Measurements from ENCODE around the gene SSTR3.
A peak's percentile ranks its signal among the peaks of the same experiment; 100 is the strongest.
"Not testable (repeated sequence)": the region's sequence is repeated elsewhere in the genome, so short reads cannot be mapped to it uniquely, and the experiment has no call there.

SSTR3 gene

DNA sequence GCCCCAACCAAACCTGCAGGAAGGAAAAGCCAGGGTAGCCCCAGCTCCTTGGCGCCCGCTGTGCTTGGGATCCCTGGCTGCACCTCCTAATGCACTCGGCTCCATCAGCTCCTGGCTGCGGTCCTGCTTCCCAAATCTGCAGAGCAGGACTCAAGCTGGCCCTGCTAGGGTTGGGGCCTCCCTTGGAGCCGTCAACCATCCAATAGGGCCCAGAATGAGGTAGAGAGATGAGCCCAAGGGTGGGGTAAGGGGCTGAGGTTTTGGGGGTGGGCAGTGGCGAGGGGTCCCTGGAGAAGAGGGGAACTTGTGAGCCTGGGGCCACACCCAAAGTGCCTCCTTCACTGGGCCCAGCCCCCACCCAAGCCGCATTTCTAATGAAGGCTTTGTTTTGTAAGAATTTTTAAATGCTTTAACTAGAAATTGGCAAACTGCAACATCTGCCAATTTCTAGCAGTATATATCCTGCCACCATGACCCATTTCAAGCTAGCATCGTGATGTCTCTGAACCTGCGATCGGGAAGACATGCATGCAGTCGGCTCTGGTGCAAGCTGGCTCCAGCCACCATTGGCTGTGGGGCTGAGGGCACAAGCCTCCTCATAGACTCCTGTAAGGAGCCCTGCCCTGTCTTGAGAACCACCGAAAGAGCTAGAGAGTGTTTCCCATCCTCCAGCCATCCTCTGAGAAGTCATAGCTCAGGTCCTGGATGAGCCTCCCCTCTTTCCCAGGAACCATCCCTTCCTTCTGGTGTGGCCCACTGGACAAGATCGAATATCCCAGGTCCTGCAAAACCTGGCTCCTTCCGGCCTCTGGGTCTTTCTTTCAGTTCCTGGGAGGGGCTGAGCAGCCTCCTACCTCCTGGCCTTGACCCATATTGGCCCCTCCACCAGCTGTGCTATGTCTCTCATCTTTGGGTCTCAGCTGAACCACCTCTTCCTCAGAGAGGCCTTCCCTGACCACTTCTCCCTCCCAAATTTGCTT, 39.7 kb downstream of the SSTR3 start:
- FAIRE-seq (no peak), DNase-seq (ENCODE audit: insufficient read length) (no peak)

GRCh38 chr22:37171662-37172061, 40.6 kb downstream of the SSTR3 start:
- DNase-seq (ENCODE audit: insufficient read length): no peak
- TF ChIP-seq TAF1 (IDR thresholded peaks at IDR 0.05; ENCODE audit: borderline replicate concordance, low read depth, low read length) (no peak), POLR2A (IDR thresholded peaks at IDR 0.05; ENCODE audit: low read depth, low read length) (no peak), POLR2AphosphoS5 (IDR thresholded peaks at IDR 0.05; ENCODE audit: low read depth, low read length) (no peak)
- no peak for FAIRE-seq

More for the DNA sequence above, 39.7 kb downstream of the SSTR3 start:
- TF ChIP-seq POLR2AphosphoS5 (IDR thresholded peaks at IDR 0.05; ENCODE audit: low read depth, low read length) (no peak), POLR2A (IDR thresholded peaks at IDR 0.05; ENCODE audit: low read depth, low read length) (no peak), TAF1 (IDR thresholded peaks at IDR 0.05; ENCODE audit: borderline replicate concordance, low read depth, low read length) (no peak)

DNA sequence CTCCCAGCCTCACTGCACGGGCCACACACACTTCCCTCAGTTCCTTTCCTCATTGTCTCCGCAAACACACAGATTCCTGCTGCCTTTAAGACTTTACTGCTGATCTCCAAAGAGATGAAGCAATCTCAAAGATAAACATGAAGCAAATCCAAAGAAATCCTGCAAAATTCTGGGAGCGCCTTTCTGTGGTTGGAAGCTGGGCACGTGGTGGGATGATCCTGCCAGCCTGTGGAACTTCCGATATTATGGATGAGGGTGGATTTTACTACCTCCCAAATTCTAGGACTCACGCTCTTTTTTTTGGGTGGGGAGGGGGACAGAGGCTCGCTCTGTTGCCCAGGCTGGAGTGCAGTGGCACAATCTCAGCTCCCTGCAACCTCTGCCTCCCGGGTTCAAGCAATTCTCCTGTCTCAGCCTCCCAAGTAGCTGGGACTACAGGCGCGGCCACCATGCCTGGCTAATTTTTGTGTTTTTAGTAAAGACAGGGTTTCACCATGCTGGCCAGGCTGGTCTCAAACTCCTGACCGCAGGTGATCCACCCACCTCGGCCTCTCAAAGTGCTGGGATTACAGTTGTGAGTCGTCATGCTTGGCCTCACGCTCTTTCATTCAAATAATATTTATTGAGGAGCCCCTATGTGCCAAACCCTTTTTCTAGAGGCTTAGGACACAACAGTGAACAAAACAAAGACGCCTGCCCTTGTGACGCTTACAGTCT, 41.4 kb downstream of the SSTR3 start:
- FAIRE-seq; DNase-seq (ENCODE audit: insufficient read length): not testable (repeated sequence)

DNA sequence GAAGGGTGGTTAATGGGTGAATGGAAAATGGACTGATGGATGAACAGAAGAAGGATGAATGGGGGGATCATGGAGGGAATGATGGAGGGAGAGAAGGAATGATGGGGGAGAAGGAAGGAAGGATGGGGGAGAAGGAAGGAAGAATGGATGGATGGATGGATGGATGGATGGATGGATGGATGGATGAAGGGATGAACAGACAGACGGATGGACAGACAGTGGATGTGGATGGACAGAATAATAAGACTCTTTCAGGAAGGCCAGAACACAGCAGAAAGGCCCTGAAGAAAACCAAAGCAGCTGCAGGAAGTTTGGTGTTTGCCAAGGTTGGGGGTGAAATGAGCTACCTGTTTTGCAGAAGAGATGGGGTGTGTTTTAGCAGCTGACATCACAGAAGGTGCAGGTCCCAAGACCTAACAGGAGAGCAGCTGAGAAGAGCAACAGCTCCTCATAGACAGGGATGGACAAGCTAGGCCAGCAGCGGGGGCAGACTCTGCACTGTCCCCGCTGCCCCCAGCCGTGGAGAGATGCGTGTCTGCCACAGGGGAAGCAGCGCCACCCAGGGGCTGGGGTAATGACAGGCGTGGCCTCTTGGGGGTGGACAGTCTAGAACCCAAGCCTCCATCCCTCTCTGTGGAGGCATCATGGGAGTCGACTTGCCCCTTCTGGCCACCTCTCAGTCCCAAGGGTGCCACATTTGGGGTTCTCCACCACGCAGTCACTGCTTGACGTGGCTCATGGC, 42.2 kb downstream of the SSTR3 start:
- no peak for FAIRE-seq
- DNase-seq (ENCODE audit: insufficient read length): no peak
- TF ChIP-seq TAF1 (IDR thresholded peaks at IDR 0.05; ENCODE audit: borderline replicate concordance, low read depth, low read length): no peak
- TF ChIP-seq POLR2AphosphoS5 (IDR thresholded peaks at IDR 0.05; ENCODE audit: low read depth, low read length): no peak
- TF ChIP-seq POLR2A (IDR thresholded peaks at IDR 0.05; ENCODE audit: low read depth, low read length): no peak

DNA sequence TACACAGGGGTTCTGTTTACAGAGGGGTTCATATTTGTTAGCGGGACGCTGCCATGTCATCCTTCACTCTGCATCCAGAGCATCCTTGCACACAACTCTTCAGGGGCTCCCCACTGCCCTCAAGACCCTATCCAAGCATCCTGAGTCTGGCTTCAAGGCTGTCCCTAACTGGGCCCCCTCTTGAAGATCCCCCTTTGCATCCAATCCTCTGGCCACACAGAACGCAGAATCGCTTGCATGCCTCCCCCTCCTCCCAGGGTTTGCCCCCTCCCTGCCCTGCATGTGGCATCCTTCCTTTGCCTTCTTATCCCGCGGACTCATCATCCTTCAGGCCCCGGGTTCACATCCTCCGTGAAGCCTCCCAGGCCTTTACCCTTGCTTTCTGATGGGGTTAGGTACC, 42.9 kb downstream of the SSTR3 start:
- DNase-seq (ENCODE audit: insufficient read length) (no peak), FAIRE-seq (no peak)
- no peak for TF ChIP-seq TAF1 (IDR thresholded peaks at IDR 0.05; ENCODE audit: borderline replicate concordance, low read depth, low read length)
- TF ChIP-seq POLR2A (IDR thresholded peaks at IDR 0.05; ENCODE audit: low read depth, low read length): no peak
- TF ChIP-seq POLR2AphosphoS5 (IDR thresholded peaks at IDR 0.05; ENCODE audit: low read depth, low read length): no peak

DNA sequence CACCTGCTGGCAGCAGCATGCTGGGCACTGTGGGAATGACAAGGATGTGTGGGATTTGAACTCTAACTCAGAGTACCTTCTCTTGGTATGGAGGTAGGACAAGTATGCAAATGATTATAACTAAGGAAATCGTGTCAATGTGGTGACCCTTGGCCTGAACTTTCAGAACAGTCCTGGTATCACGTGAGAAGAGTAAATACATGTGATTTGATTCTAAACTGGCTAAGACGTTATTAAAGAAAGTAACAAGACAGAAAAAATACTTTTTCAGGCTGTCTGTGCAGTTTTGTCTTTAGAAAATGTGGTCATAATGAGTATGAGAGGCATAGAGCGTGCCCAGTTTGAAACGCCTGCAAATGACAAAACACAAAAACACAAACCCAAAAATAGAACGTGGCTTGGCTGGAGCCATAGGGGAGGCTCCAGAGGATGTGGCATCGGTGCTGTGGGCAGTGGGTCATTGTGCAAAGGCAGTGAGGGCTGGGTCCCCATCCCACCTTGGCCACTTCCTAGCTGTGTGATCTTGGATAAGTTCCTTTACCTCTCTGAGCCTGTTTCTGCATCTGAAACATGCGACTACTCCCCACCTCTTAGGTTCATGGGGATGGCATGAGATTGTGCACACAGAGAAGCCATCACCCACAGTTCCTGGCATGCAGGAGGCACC, 44.2 kb downstream of the SSTR3 start:
- TF ChIP-seq TAF1 (IDR thresholded peaks at IDR 0.05; ENCODE audit: borderline replicate concordance, low read depth, low read length) (no peak), POLR2AphosphoS5 (IDR thresholded peaks at IDR 0.05; ENCODE audit: low read depth, low read length) (no peak), POLR2A (IDR thresholded peaks at IDR 0.05; ENCODE audit: low read depth, low read length) (no peak)
- DNase-seq (ENCODE audit: insufficient read length) (no peak), FAIRE-seq (peak; percentile 68)

- FAIRE-seq (peak; percentile 44), DNase-seq (ENCODE audit: insufficient read length) (no peak)
- TF ChIP-seq TAF1 (IDR thresholded peaks at IDR 0.05; ENCODE audit: borderline replicate concordance, low read depth, low read length) (no peak), POLR2A (IDR thresholded peaks at IDR 0.05; ENCODE audit: low read depth, low read length) (no peak), POLR2AphosphoS5 (IDR thresholded peaks at IDR 0.05; ENCODE audit: low read depth, low read length) (no peak)
Measured at GRCh38 chr22:37167176-37167980, 44.9 kb downstream of the SSTR3 start.

DNA sequence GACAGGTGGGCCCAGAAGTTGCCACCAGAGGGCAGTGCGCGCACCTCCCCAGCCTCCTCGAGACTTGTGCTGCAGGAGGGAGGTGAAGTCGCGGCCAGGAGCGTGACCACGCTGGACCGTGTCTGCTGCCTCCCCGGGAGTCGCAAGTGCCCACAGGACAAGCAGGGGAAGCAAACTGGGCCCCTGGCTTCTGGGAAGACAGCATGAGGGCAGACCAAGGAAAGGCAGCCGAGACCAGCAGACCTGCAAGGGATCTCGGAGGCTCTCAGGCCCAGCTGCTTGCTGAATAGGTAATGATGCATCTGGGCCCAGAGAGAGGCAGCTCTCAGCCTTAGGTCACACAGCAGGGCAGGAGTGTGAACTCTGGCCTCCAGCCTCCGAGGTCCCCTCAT, 45.6 kb downstream of the SSTR3 start:
- TF ChIP-seq TAF1 (IDR thresholded peaks at IDR 0.05; ENCODE audit: borderline replicate concordance, low read depth, low read length) (no peak), POLR2AphosphoS5 (IDR thresholded peaks at IDR 0.05; ENCODE audit: low read depth, low read length) (no peak), POLR2A (IDR thresholded peaks at IDR 0.05; ENCODE audit: low read depth, low read length) (no peak)
- FAIRE-seq (peak; percentile 98), DNase-seq (ENCODE audit: insufficient read length) (peak; percentile 85)

DNA sequence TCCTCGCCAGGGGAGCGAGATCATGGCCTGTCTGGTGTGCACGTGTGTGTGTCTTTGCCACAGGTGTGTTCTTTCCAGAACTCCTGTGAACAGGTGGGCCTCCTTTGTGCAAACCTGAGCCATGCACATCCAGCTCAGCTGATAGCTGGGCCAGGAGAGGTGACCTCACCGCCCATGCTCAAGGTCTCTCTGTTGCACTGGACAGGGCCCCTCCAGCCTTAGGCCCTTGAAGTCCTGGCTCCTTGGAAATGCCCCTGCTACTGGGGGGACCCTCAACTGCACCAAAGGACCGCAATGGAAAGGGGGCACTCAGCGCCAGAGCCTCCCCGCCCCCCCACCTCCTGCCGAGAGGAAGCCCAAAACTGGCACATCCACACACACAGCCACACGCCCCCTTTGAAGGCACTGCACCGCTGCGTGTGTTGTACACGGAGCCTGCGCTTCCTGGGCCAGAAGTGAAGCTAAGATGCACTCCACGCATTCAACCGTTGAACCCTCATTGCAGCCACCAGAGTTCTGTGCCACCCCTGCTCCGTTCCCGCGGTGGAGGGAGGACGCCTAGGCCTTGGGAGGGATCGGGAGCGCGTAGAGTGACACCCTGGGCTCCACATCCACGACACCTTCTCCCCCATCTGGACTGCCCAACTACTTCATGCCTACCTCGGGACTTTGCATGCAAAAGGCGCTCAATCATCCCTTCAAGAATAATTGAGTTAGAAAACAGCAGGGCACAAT, 46.2 kb downstream of the SSTR3 start:
- FAIRE-seq (no peak), DNase-seq (ENCODE audit: insufficient read length) (peak; percentile 3)
- no peak for TF ChIP-seq POLR2AphosphoS5 (IDR thresholded peaks at IDR 0.05; ENCODE audit: low read depth, low read length)

- TF ChIP-seq POLR2AphosphoS5 (IDR thresholded peaks at IDR 0.05; ENCODE audit: low read depth, low read length) (no peak), TAF1 (IDR thresholded peaks at IDR 0.05; ENCODE audit: borderline replicate concordance, low read depth, low read length) (no peak), POLR2A (IDR thresholded peaks at IDR 0.05; ENCODE audit: low read depth, low read length) (no peak)
- FAIRE-seq: no peak
- DNase-seq (ENCODE audit: insufficient read length): no peak
Measured at GRCh38 chr22:37165066-37165465, 47.2 kb downstream of the SSTR3 start.
